SU-DHL-6 (cell line): ENCODE data around the gene DUSP2.

Experiments used
- H2AFZ ChIP-seq: fragments of 200-600 bp; sonication (generic); 2 replicates; pipeline ENCODE4 v1.6.1; 2014; ENCODE audit warnings: low read depth, mild to moderate bottlenecking, moderate library complexity, mixed read lengths, antibody characterized with exemption, low read length; ENCODE audit not compliant: severe bottlenecking
- H3F3A ChIP-seq: fragments of 200-600 bp; shearing (Covaris generic); 2 replicates; pipeline ENCODE4 v1.6.0; 2016; ENCODE audit warnings: antibody characterized with exemption, mild to moderate bottlenecking; ENCODE audit not compliant: insufficient read depth
- H3K27ac ChIP-seq: fragments of 200-600 bp; sonication (generic); 2 replicates; pipeline ENCODE4 v1.5.1; 2016; ENCODE audit warnings: low read depth, mild to moderate bottlenecking, low read length, moderate library complexity, mixed read lengths
- H3K27me3 ChIP-seq: fragments of 200-600 bp; sonication (generic), shearing (Covaris generic); 2 replicates; pipeline ENCODE4 v1.6.0; 2014; ENCODE audit warnings: mild to moderate bottlenecking, low read length
- H3K36me3 ChIP-seq: fragments of 200-600 bp; sonication (generic); 2 replicates; pipeline ENCODE4 v1.6.1; 2014; ENCODE audit warnings: mild to moderate bottlenecking, low read length, mixed read lengths
- H3K4me2 ChIP-seq: fragments of 300-600, 200-600 bp; shearing (Covaris generic), sonication (generic); 2 replicates; pipeline ENCODE4 v1.6.0; 2014; ENCODE audit warnings: low read length, low read depth, mild to moderate bottlenecking; ENCODE audit not compliant: poor library complexity, severe bottlenecking
- H3K4me3 ChIP-seq: fragments of 200-600 bp; sonication (generic); 2 replicates; pipeline ENCODE4 v1.5.1; 2014; ENCODE audit warnings: antibody characterized with exemption, low read length, mild to moderate bottlenecking, mixed read lengths; ENCODE audit not compliant: insufficient read depth, poor library complexity, severe bottlenecking
- H3K79me2 ChIP-seq: fragments of 200-600 bp; sonication (generic); 2 replicates; pipeline ENCODE4 v1.6.1; 2014; ENCODE audit warnings: mild to moderate bottlenecking, low read length, moderate library complexity; ENCODE audit not compliant: insufficient read depth
- H3K9ac ChIP-seq: fragments of 200-600 bp; sonication (generic); 2 replicates; pipeline ENCODE4 v1.7.0; 2014; ENCODE audit warnings: mild to moderate bottlenecking, low read length
- H3K9me2 ChIP-seq: fragments of 200-600 bp; sonication (generic); replicated peaks from 2 replicates; pipeline ENCODE4 v1.6.1; 2014; ENCODE audit warnings: low read length; ENCODE audit not compliant: insufficient read depth
- H3K9me3 ChIP-seq: fragments of 200-600 bp; sonication (generic); 2 replicates; pipeline ENCODE4 v1.6.1; 2014; ENCODE audit warnings: low read length, mixed read lengths; ENCODE audit not compliant: insufficient read depth
- H4K20me1 ChIP-seq: fragments of 200-600 bp; sonication (generic); 2 replicates; pipeline ENCODE4 v1.6.1; 2014; ENCODE audit warnings: low read depth, mild to moderate bottlenecking, antibody characterized with exemption, low read length, moderate library complexity, mixed read lengths
- EZH2phosphoT487 ChIP-seq: fragments of 200-600 bp; sonication (generic), shearing (Covaris generic); conservative IDR thresholded peaks from 2 replicates; pipeline ENCODE4 v1.6.1; 2018; ENCODE audit warnings: mild to moderate bottlenecking, antibody characterized with exemption, low read length, moderate library complexity, mixed read lengths
- TF ChIP-seq, protein P1 (sequence below): fragments of 200-600 bp; sonication (generic); IDR thresholded peaks from one replicate; pipeline ENCODE4 v1.5.1; 2017; ENCODE audit warnings: antibody characterized with exemption, mild to moderate bottlenecking, low read length, moderate library complexity; ENCODE audit not compliant: insufficient read depth, poor library complexity, severe bottlenecking

Gene DUSP2

DNA sequence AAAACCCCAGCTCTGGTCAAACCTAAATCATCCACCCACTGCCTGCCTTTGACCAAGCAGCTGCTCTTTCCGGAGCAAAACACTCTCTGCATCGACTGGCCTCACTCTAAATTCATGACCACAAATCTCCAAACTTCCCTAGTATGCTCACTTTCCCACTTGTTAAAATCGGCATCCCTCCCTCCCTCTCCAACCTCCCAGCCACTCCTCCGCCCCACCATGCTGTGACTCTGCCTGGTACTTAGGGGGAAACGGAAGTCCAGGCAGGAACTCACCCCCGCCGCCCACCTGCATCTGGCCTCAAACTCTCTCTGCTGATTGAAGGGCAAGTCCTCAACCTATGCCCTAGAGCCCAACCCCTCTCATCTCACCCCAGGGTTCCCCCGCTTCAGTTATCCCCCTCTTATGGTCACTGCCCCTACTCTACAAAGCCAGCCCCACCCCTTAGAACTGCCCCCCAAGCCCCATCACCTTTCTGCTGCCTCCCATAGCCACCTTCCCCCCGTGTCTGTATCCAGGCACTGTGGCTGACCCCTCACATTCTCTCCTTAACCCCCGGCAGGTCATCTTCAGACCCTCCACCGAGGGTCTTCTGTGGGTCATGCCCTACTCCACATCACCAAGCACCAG is 25.0 kb downstream of the DUSP2 start:
- no peaks in the 10 kb centered on the region for H3K9me2 ChIP-seq
- H3K79me2 ChIP-seq, result no peaks in the 10 kb centered on the region
- TF ChIP-seq EZH2phosphoT487, result no peak
- TF ChIP-seq, protein P1, sequence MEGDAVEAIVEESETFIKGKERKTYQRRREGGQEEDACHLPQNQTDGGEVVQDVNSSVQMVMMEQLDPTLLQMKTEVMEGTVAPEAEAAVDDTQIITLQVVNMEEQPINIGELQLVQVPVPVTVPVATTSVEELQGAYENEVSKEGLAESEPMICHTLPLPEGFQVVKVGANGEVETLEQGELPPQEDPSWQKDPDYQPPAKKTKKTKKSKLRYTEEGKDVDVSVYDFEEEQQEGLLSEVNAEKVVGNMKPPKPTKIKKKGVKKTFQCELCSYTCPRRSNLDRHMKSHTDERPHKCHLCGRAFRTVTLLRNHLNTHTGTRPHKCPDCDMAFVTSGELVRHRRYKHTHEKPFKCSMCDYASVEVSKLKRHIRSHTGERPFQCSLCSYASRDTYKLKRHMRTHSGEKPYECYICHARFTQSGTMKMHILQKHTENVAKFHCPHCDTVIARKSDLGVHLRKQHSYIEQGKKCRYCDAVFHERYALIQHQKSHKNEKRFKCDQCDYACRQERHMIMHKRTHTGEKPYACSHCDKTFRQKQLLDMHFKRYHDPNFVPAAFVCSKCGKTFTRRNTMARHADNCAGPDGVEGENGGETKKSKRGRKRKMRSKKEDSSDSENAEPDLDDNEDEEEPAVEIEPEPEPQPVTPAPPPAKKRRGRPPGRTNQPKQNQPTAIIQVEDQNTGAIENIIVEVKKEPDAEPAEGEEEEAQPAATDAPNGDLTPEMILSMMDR, result no peak
- no peak overlapping the region for H3K9ac ChIP-seq
- no peak overlapping the region for H3K4me3 ChIP-seq
- H3K9me3 ChIP-seq, result no peaks in the 10 kb centered on the region
- no peak overlapping the region for H2AFZ ChIP-seq
- H3K27me3 ChIP-seq, result no peaks in the 10 kb centered on the region
- no peaks in the 10 kb centered on the region for H4K20me1 ChIP-seq
- no peak overlapping the region for H3K4me2 ChIP-seq
- H3K27ac ChIP-seq, result no peak overlapping the region
- H3F3A ChIP-seq, result no peaks in the 10 kb centered on the region
- H3K36me3 ChIP-seq, result no peaks in the 10 kb centered on the region

DNA sequence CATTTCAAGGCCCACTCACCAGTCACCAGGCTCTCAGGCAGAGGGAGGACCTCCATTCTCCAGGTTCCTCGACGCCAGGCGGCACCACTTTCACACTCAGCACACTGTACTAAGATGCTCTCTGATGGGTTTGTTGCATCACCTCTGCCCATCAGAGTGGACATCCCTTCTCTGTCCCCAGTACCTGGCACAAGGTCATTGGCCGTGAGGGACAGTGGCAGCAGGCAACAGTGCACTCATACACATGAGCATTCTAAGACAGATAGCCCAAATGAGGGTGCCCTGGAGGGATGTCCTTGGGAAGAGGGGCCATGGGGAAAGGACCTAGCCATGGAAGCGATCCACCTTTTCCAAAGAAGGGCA is 25.9 kb downstream of the DUSP2 start:
- TF ChIP-seq, protein P1, result no peak
- TF ChIP-seq EZH2phosphoT487, result no peak
- Histone ChIP-seq H3K27ac (no peak overlapping the region), H3K27me3 (no peaks in the 10 kb centered on the region), H3K4me3 (no peak overlapping the region), H3F3A (no peaks in the 10 kb centered on the region), H2AFZ (no peak overlapping the region), H3K79me2 (no peaks in the 10 kb centered on the region), H3K9me2 (no peaks in the 10 kb centered on the region), H3K4me2 (no peak overlapping the region), H4K20me1 (no peaks in the 10 kb centered on the region), H3K9ac (no peak overlapping the region), H3K36me3 (no peaks in the 10 kb centered on the region), H3K9me3 (no peaks in the 10 kb centered on the region)

GRCh38 chr2:96118698-96119388 is 26.4 kb downstream of the DUSP2 start:
- no peaks in the 10 kb centered on the region for H4K20me1 ChIP-seq
- no peak overlapping the region for H3K27ac ChIP-seq
- no peak overlapping the region for H3K4me3 ChIP-seq
- H3K9me3 ChIP-seq, result no peaks in the 10 kb centered on the region
- no peaks in the 10 kb centered on the region for H3K36me3 ChIP-seq
- no peaks in the 10 kb centered on the region for H3K79me2 ChIP-seq
- TF ChIP-seq, protein P1, result no peak
- no peak for TF ChIP-seq EZH2phosphoT487
- no peak overlapping the region for H3K9ac ChIP-seq
- H3K9me2 ChIP-seq, result no peaks in the 10 kb centered on the region
- no peaks in the 10 kb centered on the region for H3K27me3 ChIP-seq
- no peak overlapping the region for H2AFZ ChIP-seq
- H3F3A ChIP-seq, result no peaks in the 10 kb centered on the region
- no peak overlapping the region for H3K4me2 ChIP-seq
